ENCODE data around the gene TMEM204. TPM values are rescaled to one million over a fixed set of nuclear protein-coding genes. Genes with fewer than 3 reads are reported as not detected.
A peak's percentile ranks its signal among the peaks of the same experiment; 100 is the strongest.

Gene TMEM204
- total and polyA plus RNA-seq, 10 of the 15 experiments (the other 5 are each of a cell fraction or from before 2014, with no cell fraction given) = 0.05 to 0.30 (median 0.18) TPM; not detected in 7

DNA sequence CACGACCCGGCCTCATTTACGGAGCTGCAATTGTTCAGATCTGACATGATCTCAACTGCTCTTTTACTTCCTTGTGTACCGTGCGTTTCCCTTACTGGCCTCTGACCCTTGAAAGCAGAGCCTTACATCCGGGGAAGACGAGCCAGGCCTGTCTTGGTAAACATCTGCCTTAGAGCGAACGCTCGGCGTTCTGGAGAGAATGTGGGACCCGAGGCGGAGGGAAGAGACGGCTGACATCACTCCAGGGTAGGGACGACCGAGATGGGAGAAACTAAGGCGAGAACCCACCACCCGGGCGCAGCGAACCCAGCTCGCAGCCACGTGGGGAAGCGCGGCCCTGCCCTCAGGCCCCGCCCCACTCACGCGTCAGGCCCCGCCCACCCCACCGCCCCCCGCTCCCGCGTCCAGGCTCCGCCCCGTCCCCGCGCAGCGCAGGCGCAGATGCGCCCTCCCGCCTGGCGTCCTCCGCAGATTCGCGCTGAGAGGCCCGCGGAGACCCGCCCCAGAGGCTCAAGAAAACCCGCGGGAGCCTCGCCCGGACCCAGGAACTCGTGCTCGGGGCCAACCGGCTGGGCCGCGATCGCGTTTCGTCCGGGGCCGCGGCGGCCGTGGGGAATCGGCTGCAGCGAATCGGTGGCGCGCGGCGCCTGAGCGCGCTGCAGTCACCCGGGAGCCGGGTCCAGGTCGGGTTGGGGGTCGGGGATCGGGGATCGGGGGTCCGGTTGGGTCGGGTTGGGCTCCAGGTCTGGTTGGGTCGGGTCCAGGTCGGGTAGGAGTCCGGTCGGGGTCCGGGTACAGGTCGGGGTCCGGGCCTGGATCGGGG is 40.3 kb upstream of the TMEM204 start, which contains the start of gene TELO2 (continued):
- TF ChIP-seq TCF12 (IDR thresholded peaks at IDR 0.05; ENCODE audit: low read depth, low read length) (no peak), TBL1XR1 (IDR thresholded peaks at IDR 0.05; ENCODE audit: low read depth, low read length) (no peak), RAD51 (IDR thresholded peaks at IDR 0.05) (no peak), POU2F2 (IDR thresholded peaks at IDR 0.05; ENCODE audit: borderline replicate concordance, low read depth, low read length) (no peak), RELA (IDR thresholded peaks at IDR 0.05; ENCODE audit: borderline replicate concordance, partially characterized antibody) (peak; percentile 15), POLR2AphosphoS5 (IDR thresholded peaks at IDR 0.05; ENCODE audit: low read length) (peak; percentile 67; the same call in 1 of the 2 replicates), EGR1 (IDR thresholded peaks at IDR 0.05; ENCODE audit: borderline replicate concordance in 1 of 2, low read depth in 2 of 2, low read length in 2 of 2) (peak in 1 of 2 experiments; percentile 79; a peak in 1 of 3 replicates), SRF (IDR thresholded peaks at IDR 0.05; ENCODE audit: low read depth in 2 of 2, low read length in 2 of 2) (no peak), MYC (IDR thresholded peaks at IDR 0.05; ENCODE audit: insufficient read depth, insufficient read length, insufficient replicate concordance, low read length, severe bottlenecking) (peak; percentile 49), NFXL1 (IDR thresholded peaks at IDR 0.05; ENCODE audit: borderline replicate concordance) (no peak), MXI1 (IDR thresholded peaks at IDR 0.05; ENCODE audit: low read depth, low read length) (peak; percentile 43), IKZF1 (conservative IDR thresholded peaks at IDR 0.05) (peak; percentile 88), RUNX3 (IDR thresholded peaks at IDR 0.05; ENCODE audit: low read length) (no peak), TARDBP (IDR thresholded peaks at IDR 0.05; ENCODE audit: borderline replicate concordance) (no peak), SIN3A (IDR thresholded peaks at IDR 0.05; ENCODE audit: low read depth, low read length) (peak; percentile 67), YY1 (IDR thresholded peaks at IDR 0.05; ENCODE audit: low read depth, low read length) (peak; percentile 51), STAT3 (IDR thresholded peaks at IDR 0.05; ENCODE audit: low read depth, low read length) (no peak), HCFC1 (IDR thresholded peaks at IDR 0.05; ENCODE audit: low read length) (peak; percentile 4; the same call in 1 of the 2 replicates), ZNF274 (IDR thresholded peaks at IDR 0.05; ENCODE audit: insufficient read depth, insufficient read length) (no peak)
- TF ChIP-seq, protein P1, sequence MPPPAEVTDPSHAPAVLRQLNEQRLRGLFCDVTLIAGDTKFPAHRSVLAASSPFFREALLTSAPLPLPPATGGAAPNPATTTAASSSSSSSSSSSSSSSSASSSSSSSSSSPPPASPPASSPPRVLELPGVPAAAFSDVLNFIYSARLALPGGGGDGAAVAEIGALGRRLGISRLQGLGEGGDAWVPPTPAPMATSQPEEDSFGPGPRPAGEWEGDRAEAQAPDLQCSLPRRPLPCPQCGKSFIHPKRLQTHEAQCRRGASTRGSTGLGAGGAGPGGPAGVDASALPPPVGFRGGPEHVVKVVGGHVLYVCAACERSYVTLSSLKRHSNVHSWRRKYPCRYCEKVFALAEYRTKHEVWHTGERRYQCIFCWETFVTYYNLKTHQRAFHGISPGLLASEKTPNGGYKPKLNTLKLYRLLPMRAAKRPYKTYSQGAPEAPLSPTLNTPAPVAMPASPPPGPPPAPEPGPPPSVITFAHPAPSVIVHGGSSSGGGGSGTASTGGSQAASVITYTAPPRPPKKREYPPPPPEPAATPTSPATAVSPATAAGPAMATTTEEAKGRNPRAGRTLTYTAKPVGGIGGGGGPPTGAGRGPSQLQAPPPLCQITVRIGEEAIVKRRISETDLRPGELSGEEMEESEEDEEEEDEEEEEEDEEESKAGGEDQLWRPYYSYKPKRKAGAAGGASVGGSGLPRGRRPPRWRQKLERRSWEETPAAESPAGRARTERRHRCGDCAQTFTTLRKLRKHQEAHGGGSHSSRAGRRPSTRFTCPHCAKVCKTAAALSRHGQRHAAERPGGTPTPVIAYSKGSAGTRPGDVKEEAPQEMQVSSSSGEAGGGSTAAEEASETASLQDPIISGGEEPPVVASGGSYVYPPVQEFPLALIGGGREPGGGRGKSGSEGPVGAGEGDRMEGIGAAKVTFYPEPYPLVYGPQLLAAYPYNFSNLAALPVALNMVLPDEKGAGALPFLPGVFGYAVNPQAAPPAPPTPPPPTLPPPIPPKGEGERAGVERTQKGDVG (CRISPR knock-in tag; IDR thresholded peaks at IDR 0.05) = no peak
- TF ChIP-seq, protein P2, sequence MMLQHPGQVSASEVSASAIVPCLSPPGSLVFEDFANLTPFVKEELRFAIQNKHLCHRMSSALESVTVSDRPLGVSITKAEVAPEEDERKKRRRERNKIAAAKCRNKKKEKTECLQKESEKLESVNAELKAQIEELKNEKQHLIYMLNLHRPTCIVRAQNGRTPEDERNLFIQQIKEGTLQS (IDR thresholded peaks at IDR 0.05; ENCODE audit: borderline replicate concordance, extremely low read depth, low read depth, low read length) = 0 out of 2 replicates have a peak, but pooled peaks have one; percentile 2
- TF ChIP-seq, protein P3, sequence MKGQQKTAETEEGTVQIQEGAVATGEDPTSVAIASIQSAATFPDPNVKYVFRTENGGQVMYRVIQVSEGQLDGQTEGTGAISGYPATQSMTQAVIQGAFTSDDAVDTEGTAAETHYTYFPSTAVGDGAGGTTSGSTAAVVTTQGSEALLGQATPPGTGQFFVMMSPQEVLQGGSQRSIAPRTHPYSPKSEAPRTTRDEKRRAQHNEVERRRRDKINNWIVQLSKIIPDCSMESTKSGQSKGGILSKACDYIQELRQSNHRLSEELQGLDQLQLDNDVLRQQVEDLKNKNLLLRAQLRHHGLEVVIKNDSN (IDR thresholded peaks at IDR 0.05; ENCODE audit: borderline replicate concordance, extremely low read length, insufficient read depth, low read depth, low read length) = peak; percentile 55
- TF ChIP-seq, protein P4, sequence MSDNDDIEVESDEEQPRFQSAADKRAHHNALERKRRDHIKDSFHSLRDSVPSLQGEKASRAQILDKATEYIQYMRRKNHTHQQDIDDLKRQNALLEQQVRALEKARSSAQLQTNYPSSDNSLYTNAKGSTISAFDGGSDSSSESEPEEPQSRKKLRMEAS (IDR thresholded peaks at IDR 0.05; ENCODE audit: low read depth, low read length) = peak; percentile 78; the same call in 1 of the 2 replicates
- TF ChIP-seq, protein P5, sequence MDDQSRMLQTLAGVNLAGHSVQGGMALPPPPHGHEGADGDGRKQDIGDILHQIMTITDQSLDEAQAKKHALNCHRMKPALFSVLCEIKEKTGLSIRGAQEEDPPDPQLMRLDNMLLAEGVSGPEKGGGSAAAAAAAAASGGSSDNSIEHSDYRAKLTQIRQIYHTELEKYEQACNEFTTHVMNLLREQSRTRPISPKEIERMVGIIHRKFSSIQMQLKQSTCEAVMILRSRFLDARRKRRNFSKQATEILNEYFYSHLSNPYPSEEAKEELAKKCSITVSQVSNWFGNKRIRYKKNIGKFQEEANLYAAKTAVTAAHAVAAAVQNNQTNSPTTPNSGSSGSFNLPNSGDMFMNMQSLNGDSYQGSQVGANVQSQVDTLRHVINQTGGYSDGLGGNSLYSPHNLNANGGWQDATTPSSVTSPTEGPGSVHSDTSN (IDR thresholded peaks at IDR 0.05; ENCODE audit: insufficient replicate concordance, low read depth, low read length) = no peak
